GM10266 (cell line): ENCODE measurements around the gene ATF7IP2.
"Not testable (repeated sequence)": the region's sequence is repeated elsewhere in the genome, so short reads cannot be mapped to it uniquely, and the experiment has no call there.

Experiments used
- DNase-seq: peaks from one replicate; pipeline ENCODE4 v3.0.0; 2012; ENCODE audit errors: extremely low spot score
- CTCF ChIP-seq: IDR thresholded peaks from 2 replicates; pipeline ENCODE4 v1.5.1; 2012; ENCODE audit warnings: mild to moderate bottlenecking, low read depth; ENCODE audit not compliant: control insufficient read depth, insufficient read depth; ENCODE audit errors: missing control alignments

The ATF7IP2 gene

GRCh38 chr16:10408824-10409381, 23.0 kb downstream of the ATF7IP2 start:
- TF ChIP-seq CTCF, result no peak
- no peak for DNase-seq

- DNase-seq, result not testable (repeated sequence)
These were observed 23.9 kb downstream of the ATF7IP2 start for GRCh38 chr16:10409713-10410112.

- no peak for DNase-seq
- no peak for TF ChIP-seq CTCF
These were observed 24.6 kb downstream of the ATF7IP2 start for GRCh38 chr16:10410469-10410868.

DNA sequence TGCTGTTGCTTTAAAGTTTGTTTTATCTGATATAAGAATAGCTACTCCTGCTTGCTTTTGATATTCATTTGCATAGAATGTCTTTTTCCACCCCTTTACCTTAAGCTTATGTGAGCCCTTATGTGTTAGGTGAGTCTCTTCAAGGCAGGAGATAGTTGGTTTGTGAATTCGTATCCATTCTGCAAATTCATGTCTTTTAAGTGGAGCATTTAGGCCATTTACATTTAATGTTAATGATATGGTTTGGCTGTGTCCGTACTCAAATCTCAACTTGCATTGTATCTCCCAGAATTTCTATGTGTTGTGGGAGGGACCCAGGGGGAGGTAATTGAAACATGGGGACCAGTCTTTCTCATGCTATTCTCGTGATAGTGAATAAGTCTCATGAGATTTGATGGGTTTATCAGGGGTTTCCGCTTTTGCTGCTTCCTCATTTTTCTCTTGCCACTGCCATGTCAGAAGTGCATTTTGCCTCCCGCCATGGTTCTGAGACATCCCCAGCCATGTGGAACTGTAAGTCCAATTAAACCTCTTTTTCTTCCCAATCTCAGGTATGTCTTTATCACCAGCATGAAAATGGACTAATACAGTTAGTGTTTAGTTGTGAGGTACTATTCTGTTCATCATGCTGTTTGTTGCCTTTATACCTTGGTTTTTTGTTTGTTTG, 27.2 kb downstream of the ATF7IP2 start:
- TF ChIP-seq CTCF, result no peak
- no peak for DNase-seq

DNA sequence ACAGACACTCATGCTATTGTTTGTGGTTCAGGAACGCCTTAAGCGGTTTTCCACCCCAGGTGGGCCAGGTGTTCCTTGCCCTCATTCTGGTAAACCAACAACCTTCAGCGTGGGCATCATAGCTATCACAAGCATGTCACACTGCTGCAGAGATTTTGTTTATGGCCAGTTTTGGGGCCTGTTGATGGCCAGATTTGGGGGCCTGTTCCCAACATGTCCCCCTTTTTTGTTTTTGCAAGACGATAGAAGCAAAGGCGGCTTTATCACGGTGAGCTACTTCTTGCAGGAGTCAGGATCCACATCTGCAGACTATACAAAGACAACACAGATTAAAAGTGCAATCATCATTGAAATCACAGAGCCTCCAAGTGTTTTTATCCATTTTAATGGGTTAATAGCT, 32.3 kb downstream of the ATF7IP2 start:
- not testable (repeated sequence) for DNase-seq

DNA sequence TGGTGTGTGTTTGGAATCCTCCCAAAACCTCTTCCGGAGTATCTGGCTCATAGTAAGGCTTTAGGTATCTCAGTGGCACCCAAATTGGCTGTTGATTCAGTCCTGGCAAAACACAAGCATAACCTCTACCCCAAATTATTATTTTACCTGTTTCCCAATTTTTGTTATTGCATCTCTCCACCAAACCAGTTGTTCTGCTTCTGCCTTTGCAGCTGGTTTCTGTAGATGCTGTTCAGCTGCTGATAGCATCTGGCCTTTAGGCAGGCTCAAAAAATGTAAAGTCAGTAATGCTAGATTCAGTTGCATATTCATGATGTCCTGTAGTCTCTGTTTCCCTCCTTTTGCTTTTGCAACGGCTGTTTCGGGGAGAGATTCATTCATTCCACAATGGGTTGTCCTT, 33.8 kb downstream of the ATF7IP2 start:
- no peak for TF ChIP-seq CTCF
- no peak for DNase-seq

- no peak for DNase-seq
- no peak for TF ChIP-seq CTCF
These were observed 35.7 kb downstream of the ATF7IP2 start for GRCh38 chr16:10421596-10421995.

- no peak for DNase-seq
- TF ChIP-seq CTCF, result no peak
These were observed 42.7 kb downstream of the ATF7IP2 start for GRCh38 chr16:10428433-10429168.

DNA sequence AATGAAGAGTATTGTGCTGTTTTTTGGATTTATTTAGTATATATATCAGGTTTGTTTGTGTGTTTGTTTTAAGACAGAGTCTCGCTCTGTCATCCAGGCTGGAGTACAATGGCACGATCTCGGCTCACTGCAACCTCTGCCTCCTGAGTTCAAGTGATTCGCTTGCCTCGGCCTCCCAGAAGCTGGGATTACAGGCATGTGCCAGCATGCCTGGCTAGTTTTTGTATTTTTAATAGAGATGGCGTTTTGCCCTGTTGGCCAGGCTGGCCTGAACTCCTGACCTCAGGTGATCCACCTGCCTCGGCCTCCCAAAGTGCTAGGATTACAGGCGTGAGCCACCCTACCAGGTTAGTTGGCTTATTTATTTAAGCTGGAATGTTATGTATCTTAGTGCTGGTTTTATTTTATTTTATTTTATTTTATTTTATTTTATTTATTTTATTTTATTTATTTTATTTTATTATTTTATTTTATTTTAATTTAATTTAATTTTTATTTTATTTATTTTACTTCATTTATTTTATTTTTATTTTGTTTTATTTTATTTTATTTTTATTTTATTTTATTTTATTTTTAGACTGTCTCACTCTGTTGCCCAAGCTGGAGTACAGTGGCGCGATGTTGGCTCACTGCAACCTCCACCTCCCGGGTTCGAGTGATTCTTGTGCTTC, 43.6 kb downstream of the ATF7IP2 start:
- not testable (repeated sequence) for DNase-seq
